HG03060 (cell line): Measurements from ENCODE around the gene CTNNA3.

Source experiments
- ATAC-seq: cut with Tn5 transposase; IDR thresholded peaks from one replicate; pipeline ENCODE4 v1.9.1; 2021; ENCODE audit warnings: low read depth, moderate number of reproducible peaks; ENCODE audit not compliant: unreplicated experiment

CTNNA3 gene

GRCh38 chr10:67171970-67172369 lies 524.0 kb downstream of the CTNNA3 start:
- no peak for ATAC-seq

- no peak for ATAC-seq
Measured at GRCh38 chr10:67156239-67156638, 539.8 kb downstream of the CTNNA3 start.

- ATAC-seq, result no peak
Measured at GRCh38 chr10:67151471-67151870, 544.5 kb downstream of the CTNNA3 start.

- no peak for ATAC-seq
Measured at GRCh38 chr10:67144530-67144929, 551.5 kb downstream of the CTNNA3 start.

- ATAC-seq, result no peak
Measured at GRCh38 chr10:67141300-67141699, 554.7 kb downstream of the CTNNA3 start.

GRCh38 chr10:67140641-67141040 lies 555.4 kb downstream of the CTNNA3 start:
- no peak for ATAC-seq

- ATAC-seq, result no peak
Measured at GRCh38 chr10:67127441-67127840, 568.6 kb downstream of the CTNNA3 start.

GRCh38 chr10:67119651-67120050 lies 576.3 kb downstream of the CTNNA3 start:
- ATAC-seq, result no peak

- ATAC-seq, result no peak
Measured at GRCh38 chr10:67115972-67116371, 580.0 kb downstream of the CTNNA3 start.

- no peak for ATAC-seq
Measured at GRCh38 chr10:67114945-67115344, 581.0 kb downstream of the CTNNA3 start.

- no peak for ATAC-seq
Measured at GRCh38 chr10:67112765-67113164, 583.2 kb downstream of the CTNNA3 start.

- no peak for ATAC-seq
Measured at GRCh38 chr10:67110286-67110685, 585.7 kb downstream of the CTNNA3 start.

GRCh38 chr10:67107670-67108069 lies 588.3 kb downstream of the CTNNA3 start:
- no peak for ATAC-seq

- ATAC-seq, result no peak
Measured at GRCh38 chr10:67100951-67101350, 595.0 kb downstream of the CTNNA3 start.

- no peak for ATAC-seq
Measured at GRCh38 chr10:67098461-67098860, 597.5 kb downstream of the CTNNA3 start.

GRCh38 chr10:67095531-67095930 lies 600.5 kb downstream of the CTNNA3 start:
- no peak for ATAC-seq

- ATAC-seq, result no peak
Measured at GRCh38 chr10:67088036-67088435, 608.0 kb downstream of the CTNNA3 start.

GRCh38 chr10:67087135-67087425 lies 608.9 kb downstream of the CTNNA3 start:
- no peak for ATAC-seq

GRCh38 chr10:67086327-67087134 lies 609.5 kb downstream of the CTNNA3 start:
- ATAC-seq, result no peak

GRCh38 chr10:67079126-67079525 lies 616.9 kb downstream of the CTNNA3 start:
- no peak for ATAC-seq

- no peak for ATAC-seq
Measured at GRCh38 chr10:67077376-67077775, 618.6 kb downstream of the CTNNA3 start.

GRCh38 chr10:67076144-67076543 lies 619.9 kb downstream of the CTNNA3 start:
- no peak for ATAC-seq

GRCh38 chr10:67075491-67075971 lies 620.5 kb downstream of the CTNNA3 start:
- no peak for ATAC-seq
